Left forelimb (tissue), 1 donor: ENCODE results near the gene ZCCHC2.

Source experiments
- DNase-seq: peaks from one replicate; pipeline ENCODE4 v3.0.0-alpha.2; 2018; ENCODE audit warnings: low spot score

Gene ZCCHC2

DNA sequence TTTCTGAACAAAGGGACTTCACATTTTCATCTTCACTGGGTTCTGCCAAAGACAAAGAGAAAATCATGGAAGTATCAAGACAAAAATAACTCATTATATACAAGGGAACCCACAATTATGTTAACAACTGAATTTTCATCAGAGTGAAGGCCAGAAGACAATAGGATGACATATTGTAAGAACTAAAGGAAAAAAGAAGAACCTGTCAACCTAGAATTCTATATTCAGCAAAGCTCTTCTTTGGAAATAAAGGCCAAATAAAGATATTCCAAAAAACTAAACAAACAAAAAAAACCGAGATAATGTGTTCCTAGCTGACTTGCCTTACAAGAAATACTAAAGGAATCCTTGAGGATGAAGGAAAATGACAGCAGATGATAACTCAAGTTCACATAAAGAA lies 10.3 kb upstream of the ZCCHC2 start:
- DNase-seq = no peak

DNA sequence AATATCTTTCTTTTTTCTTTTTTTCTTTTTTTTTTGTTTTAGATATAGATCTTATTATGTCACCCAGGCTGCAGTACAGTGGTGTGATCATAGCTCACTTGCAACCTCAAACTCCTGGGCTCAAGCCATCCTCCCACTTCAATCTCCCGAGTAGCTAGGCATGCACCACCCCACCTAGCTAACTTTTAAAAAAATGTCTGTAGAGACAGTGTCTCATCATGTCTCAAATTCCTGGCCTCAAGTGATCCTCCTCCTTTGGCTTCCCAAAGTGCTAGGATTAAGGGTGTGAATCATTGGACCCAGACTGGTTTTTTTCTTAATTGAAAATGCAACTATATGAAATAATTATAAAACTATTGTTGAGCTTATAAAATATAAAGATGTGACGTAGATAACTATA lies 9.8 kb upstream of the ZCCHC2 start:
- no peak for DNase-seq

DNA sequence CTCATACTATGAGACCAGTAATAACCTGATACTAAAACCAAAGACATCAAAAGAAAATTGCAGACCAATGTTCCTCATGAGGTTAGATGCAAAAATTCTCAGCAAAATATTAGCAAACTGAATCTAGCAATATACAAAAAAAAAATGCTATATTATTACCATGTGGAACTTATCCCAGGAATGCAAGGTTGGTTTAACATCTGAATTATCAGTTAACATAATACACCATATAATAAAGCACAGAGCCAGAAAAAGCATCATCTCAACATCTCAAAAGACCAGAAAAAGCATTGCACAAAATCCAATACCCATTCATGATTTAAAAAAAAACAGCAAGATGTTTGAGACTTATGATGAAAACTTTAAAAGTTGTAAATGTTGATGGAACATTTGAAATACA lies 8.3 kb upstream of the ZCCHC2 start:
- DNase-seq = no peak

DNA sequence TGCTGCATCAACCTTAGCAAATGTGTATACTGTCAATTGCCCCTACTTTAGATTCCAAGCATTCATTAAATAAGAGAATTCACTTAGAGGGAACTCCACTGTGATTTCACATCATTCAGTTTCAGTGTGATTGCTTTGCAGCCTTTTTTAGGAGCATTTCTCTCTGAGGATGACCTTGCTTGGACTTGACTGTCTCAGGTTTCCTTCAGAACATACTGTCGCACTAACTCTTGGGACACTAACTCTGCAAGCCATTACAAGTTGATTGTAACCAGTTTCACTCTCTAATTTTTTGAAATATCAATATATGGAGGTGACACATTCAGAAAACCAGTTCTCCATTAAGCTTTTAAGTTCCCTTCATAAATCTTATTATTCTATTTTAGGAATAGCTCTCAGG lies 6.6 kb upstream of the ZCCHC2 start:
- no peak for DNase-seq

DNA sequence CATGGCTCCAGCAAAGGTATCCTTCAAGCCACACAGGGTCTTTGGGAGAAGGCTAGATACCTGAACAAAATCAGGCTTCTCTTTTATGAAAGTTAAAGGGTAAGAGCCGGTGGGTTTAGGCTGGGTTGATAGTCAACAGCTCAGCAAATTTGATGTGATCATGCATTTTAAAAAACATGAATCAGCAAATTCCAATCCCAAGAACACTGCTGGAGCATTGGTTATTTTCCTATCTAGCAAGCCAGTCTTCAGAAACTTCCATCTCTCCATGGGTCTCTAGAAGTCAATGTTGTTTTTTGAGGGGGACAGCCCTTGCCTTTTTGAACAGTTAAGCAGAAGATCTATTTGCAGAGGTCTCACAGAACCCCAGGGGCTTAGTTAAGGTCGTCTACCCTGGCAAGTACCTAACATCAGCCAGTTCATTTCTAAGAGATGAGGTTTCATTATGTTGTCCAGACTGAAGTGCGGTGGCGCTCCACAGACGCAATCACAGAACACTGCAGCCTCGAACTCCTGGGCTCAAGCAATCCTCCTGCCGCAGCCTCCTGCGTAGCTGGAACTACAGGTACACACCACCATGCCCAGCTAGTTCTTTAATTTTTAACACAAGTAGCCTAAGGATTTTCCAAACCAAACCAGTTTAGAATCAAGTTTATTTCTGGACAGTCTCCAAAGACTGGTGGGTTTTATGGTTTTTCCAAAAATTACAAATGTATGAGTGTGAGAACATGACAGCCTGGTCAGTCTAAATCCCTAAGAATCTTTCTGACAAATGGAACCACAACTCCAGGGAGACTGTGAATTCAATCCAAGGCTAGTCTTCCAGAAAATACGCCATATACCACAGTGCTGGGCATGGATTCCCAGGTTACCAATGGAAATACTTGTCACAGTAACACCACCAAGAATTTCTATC lies 4.1 kb upstream of the ZCCHC2 start:
- DNase-seq = no peak

DNA sequence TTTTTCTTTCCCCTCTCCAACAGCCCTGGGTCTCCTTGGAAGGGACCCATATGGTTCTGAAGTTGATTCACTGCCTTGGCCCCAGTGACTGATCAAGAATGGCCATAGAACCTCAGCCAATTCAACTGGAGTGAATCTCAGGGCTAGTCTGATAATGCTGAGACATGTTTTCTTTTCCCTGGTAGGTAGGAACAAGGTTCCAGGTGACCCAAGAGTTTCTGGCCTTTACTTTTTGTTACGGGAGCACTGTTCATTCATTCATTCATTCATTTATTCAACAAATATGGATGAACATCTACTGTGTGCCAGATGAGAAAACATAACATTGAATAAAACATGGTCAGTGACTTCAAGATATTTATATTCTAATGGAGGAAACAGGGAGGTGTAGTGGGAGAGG lies 3.1 kb upstream of the ZCCHC2 start:
- no peak for DNase-seq

DNA sequence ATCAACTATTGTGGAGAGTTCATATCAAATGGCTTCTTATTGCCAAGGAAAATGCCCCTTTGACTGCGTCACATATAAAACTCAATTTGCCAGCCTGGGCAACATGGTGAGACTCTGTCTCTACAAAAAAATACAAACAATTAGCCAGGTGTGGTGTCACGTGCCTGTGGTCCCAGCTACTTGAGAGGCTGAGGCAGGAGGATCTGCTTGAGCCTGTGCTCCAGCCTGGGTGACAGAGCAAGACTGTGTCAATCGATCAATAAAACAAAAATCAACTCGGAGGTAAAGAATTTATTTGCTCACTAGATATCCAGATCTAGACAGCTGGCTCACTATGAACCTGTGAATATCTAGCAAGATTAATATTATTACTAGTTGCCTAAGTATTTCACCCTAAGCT lies 1.7 kb upstream of the ZCCHC2 start:
- no peak for DNase-seq

DNA sequence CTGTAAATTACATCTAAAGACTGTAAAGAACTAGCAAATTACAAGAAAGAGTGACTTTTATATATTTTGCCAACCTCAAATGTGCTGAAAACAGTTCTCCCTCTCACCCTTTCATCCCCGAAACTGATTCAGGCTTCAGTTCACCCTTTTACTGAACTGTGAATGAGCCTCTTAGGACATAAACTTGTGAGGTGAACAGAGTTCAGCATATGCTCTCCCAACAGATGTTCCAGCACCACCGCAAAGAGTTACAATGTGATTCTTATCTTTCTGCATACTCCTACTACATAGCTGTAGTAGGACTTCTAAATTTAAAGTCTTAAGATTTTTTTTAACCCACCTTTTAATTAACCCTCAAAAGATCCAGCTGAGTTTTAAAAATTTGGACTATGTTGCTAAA lies 1.2 kb upstream of the ZCCHC2 start:
- DNase-seq = no peak

DNA sequence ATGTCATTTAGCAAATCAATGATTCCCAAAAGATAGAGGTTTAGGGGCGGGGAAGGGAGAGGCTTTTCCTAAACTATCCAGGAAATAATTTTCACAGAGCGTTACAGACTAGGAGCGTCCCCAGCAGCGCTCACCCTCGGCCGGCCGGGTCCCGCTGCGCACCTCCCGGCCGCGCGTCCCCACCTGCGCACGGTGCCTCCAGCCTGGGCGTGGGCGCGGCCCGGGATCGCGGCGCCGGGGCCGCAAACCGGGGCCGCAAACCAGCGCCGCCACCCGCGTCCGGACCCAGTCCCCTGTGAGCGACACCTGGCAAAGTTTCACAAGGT lies 684 bp upstream of the ZCCHC2 start:
- DNase-seq = no peak

DNA sequence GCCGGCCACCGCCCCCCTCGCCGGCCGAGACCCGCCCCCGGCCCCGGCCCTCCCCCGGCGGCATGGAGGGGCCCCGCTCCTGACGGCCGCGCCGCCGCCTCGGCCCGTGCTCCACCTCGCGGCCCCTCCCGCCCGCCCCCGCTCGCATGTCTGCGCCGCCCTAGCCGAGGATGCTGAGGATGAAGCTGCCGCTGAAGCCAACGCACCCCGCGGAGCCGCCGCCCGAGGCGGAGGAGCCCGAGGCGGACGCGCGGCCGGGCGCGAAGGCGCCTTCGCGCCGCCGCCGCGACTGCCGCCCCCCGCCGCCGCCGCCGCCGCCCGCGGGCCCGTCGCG lies 397 bp downstream of the ZCCHC2 start:
- no peak for DNase-seq

DNA sequence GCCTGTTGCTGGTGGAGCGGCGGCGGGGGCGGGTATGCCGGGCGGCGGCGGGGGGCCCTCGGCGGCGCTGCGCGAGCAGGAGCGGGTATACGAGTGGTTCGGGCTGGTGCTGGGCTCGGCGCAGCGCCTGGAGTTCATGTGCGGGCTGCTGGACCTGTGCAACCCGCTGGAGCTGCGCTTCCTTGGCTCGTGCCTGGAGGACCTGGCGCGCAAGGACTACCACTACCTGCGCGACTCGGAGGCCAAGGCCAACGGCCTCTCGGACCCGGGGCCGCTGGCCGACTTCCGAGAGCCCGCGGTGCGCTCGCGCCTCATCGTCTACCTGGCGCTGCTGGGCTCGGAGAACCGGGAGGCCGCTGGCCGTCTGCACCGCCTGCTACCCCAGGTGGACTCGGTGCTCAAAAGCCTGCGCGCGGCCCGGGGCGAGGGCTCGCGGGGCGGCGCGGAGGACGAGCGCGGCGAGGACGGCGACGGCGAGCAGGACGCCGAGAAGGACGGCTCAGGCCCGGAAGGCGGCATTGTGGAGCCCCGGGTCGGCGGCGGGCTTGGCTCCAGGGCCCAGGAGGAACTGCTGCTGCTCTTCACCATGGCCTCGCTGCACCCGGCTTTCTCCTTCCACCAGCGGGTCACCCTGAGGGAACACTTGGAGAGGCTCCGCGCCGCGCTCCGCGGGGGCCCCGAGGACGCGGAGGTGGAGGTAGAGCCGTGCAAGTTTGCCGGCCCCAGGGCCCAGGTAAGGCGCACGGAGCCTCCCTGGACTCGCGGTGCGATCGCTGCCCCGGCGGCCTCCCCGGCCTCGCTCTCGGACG lies 1.0 kb downstream of the ZCCHC2 start:
- peak; percentile 73 for DNase-seq

DNA sequence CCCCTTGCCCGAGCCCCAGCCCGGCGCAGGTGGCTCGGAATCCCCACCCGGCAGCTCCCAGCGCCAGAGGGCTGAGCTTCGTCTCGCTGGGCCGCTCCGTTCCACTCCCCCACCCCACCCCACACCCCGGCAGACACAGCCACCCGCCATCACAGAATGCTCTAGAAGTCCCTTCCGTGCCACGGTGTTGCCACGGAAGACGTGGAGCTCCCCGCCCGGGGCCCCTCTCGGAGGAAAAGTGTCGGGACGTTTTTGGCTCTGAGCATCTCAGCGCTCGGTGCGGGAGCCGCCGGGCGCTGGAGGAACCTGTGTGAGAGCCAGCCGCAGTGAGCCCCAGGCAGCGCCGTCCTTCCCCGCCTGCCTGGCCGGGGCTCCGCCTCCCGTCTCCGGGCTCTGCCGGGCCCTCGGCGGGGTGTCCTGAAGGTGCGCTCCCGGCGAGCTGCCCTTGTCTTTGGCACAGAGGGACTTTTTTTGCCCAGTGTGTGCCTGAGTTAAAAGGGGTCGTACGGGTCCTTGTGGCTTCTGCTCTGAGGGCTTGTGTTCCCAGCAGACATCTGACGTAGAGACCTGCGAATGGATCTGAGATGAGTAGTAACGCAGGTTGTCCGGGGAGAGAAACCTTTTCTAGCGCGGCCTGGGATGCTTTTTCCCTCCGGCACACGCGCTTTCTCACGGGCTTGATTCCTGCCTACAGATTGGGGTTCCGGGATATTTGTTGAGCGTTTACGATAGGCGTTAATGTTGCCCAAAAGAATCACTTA lies 1.8 kb downstream of the ZCCHC2 start:
- peak; percentile 81 for DNase-seq

DNA sequence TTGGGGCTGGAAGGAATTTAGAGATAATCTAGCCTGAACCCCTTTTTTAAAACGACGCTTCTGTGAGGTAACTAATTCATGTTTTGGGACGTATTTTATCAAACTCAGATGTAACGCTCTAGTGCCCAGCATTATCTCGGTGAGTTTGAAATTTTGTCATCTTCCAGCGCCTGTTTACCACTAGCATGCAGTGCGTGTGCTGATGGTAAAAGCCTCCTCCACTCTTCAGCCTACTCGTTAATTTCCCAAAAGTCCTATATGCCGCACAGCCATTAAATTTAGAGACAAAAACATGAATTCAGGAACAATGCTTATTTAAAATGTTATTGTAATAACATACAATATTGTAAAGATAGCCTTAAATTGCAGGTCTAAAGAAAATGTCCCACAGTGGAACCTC lies 2.8 kb downstream of the ZCCHC2 start:
- no peak for DNase-seq

DNA sequence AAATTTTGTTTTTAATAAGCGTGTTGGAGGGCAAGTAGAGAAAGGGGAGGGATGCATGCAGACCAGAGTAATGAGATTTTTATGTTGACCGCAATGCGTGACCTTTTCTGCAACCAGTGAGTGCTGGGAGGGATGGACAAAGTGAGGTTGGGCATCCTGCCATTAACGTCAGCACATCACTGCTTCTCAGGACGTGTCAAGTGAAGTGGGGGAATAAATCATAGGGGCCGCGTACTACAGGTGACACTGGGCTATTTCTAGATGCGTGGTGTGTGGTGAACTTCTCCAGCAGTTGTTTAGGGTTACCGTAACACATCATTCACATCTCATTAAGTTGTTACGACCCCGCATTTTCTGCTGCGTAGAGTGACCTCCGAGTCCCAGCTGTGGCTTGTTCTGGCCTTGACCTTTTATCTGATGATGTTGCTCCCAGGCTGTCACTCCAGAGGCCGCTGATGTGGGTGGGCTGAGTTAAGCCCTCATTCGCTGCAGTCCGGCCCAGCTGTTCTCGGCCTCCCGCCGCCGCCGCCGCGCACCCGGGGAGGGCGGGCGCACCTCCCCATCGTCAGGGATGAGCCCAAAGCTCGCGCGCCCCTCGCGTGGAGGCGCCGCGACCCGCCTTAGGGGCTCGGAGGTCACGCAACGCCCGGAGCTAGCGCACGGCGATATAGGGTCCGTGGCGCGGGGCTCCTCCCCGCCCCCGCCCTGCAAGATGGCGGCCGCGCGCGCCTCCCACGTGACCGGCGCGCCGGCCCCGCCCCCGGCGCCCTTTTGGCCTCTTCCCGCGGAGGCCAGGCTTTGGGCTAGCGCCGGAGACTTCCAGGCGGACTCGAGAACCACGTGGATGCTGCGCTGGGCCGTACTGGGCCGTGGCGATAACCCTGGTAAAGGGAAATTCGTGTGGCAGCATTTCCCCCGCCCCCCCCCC lies 3.5 kb downstream of the ZCCHC2 start:
- peak; percentile 88 for DNase-seq

DNA sequence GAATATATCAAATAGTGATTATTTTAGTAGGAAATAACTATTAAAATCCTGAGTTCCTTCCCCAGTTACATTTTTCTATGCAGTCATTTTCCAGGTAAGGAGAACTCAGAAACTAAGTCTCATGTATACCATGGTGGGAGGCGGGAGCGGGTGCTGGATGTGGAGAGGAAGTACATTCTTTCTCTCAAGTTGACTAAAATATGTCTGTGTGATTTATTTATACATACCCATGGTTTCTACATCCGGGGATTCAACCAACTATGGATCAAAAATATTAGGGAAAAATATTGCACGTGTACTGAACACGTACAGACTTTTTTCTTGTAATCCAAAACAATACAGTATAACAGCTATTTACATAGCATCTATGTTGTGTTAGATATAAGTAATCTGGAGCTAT lies 6.8 kb downstream of the ZCCHC2 start:
- DNase-seq = no peak

DNA sequence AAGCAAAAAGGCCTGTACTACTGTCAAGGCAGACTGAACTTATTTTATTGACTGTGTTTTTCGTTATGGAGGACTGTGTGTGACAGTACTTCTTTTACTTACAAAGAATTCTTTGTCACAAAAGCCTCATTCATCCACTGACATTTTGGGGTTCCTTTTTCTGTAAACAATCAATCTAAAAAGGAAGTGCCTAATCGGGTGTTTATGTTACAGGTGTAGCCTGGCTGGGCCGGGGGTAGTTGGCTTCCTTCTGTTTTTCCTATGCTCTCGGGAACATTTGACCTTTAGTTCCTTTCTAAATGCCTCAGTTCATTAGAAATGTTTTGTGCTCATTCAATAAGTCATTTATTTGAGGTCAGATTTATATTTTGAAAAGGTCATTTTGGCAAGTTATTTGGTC lies 8.3 kb downstream of the ZCCHC2 start:
- no peak for DNase-seq

DNA sequence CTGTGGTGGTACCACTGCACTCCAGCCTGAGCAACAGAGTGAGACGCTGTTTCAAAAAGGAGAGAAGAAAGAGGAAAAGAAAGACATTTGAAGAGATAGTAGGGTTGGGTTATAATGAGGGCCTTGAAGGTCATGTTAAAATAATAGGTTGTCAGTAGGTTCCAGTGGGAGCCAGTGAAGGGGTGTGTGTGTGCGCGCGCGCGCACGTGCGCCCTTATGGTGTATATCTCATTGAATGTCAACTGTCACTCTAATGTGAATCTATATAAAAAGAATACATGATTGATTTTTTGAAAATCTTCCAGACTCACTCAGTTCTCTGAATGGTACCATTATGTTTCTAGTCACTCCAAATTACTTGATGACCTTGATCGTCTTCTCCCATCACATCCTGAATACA lies 9.1 kb downstream of the ZCCHC2 start:
- no peak for DNase-seq

DNA sequence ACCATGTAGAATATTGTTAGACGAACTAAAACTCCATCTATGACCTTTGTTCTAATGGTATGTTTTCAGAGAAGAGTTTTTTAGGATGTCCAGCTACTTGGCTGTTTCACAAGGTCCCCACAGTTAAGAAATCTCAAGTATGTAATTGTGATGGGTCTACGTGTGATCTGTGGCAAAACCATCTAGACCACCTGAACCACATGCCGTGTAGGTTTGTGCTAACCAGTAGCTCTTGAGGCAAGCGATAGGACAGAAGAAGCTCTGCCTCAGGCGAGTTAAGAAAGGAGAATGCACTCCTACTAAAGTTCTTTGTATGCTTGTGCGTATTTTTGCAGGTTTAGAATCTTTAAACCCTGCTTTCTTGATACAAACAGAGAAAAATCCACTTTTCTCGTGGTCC lies 13.2 kb downstream of the ZCCHC2 start:
- DNase-seq = no peak

DNA sequence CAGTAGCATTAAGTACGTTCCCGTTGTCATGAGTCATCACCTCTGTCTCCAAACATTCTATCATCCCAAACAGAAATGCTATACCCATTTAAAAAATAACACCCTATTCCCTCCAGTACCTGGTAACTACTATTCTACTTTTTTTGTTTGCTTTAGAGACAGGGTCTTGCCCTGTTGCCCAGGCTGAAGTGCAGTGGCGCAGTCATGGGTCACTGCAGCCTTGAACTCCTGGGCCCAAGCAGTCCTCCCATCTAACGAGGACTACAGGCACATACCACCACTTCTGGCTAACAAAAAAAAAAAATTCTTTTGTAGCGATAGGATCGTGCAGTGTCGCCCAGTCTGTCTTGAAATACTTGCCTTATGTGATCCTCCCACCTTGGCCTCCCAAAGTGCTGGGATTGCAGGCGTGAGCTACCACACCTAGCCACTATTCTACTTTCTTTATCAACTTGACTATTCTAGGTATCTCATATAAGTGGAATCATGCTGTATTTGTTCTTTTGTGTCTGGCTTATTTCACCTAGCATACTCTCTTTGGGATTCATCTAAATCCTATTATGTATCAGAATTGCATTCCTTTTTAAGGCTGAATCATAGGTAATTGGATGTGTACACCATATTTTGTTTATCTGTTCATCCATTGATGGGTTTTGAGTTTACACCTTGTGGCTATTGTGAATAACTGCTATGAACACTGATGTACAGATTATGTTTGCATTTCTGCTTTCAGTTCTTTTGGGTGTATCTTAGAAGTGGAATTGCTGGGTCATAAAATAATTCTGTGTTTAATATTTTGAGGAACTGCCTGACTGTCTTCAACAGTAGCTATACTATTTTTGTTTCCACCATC lies 14.4 kb downstream of the ZCCHC2 start:
- no peak for DNase-seq

DNA sequence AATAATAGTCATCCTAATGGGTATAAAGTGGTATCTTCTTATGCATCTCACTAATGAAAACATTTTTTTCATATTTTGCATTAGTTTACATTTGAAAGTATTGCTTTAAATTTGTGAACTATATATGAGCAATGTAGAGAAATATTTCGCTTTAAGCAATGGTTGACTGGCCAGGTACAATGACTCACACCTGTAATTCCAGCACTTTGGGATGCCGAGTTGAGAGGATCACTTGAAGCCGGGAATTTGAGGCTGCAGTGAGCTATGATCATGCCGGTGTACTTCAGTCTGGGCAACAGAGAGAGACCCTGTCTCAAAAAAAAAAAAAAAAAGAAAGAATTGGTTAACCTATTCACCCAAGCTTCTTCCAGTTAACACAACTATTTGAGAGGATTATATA lies 15.1 kb downstream of the ZCCHC2 start:
- no peak for DNase-seq

DNA sequence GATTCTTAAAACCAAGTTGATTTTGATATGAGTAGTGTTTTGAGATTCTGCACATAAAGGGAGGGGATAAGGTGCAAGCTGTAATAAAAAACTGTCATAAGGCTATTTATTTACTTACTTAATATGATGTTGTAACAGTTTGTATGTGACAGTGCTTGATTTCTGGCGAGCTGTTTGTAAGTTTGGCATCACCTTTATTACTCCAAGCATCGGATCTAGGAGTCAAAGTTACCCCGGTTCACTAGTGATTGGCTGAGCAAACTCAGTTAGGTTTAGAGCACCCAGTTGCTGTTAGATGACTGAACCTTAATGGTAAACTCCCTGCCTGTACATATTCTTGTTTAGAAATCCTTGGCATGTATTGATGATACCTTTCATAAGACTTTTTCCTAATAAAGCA lies 16.1 kb downstream of the ZCCHC2 start:
- no peak for DNase-seq
